ENCODE data around the gene PLAU.

DNA sequence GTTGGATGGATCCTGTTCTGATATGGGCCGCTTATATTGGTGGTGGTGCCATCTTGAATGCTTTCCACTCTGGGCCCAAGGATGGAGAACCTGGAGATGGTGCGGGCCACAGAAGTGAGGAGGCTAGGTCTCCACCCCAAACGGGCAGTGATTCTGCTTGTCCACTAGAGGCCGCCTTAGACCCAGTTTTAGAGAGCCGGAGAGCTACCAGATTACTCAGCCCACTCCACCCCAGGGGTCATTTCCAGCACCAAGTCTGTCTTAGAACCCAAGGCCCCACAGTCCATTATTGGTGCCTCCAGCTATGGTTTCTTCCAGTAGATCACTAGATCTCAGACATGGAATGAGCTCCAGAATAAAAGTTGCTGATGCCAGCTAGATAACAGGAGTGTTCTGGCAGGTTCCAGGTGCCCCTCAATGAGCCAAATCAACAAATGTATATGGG, 24.8 kb upstream of the PLAU start:
- TF ChIP-seq, protein P1, sequence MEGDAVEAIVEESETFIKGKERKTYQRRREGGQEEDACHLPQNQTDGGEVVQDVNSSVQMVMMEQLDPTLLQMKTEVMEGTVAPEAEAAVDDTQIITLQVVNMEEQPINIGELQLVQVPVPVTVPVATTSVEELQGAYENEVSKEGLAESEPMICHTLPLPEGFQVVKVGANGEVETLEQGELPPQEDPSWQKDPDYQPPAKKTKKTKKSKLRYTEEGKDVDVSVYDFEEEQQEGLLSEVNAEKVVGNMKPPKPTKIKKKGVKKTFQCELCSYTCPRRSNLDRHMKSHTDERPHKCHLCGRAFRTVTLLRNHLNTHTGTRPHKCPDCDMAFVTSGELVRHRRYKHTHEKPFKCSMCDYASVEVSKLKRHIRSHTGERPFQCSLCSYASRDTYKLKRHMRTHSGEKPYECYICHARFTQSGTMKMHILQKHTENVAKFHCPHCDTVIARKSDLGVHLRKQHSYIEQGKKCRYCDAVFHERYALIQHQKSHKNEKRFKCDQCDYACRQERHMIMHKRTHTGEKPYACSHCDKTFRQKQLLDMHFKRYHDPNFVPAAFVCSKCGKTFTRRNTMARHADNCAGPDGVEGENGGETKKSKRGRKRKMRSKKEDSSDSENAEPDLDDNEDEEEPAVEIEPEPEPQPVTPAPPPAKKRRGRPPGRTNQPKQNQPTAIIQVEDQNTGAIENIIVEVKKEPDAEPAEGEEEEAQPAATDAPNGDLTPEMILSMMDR (IDR thresholded peaks at IDR 0.05; ENCODE audit: low read length) = peak; percentile 87
- TF ChIP-seq EZH2 (IDR thresholded peaks at IDR 0.05; ENCODE audit: borderline replicate concordance, low read length) = no peak

Data from OCI-LY1 (cell line).